Left cardiac atrium (tissue), 4 donors: ENCODE measurements around the gene RINL. TPM values are rescaled to one million over a fixed set of nuclear protein-coding genes. Genes with fewer than 3 reads are reported as not detected.

Experiments used
- ATAC-seq, 2 donors: fragments of 200-7000 bp; cut with Tn5 transposase; one replicate each; pipeline ENCODE4 v1.9.1; 2020; ENCODE audit warnings: mild to moderate bottlenecking in 2 of 2, moderate library complexity in 2 of 2
- DNase-seq: peaks from one replicate; pipeline ENCODE4 v3.0.0-alpha.2; 2020
- intact Hi-C, 2 donors: fragments of 100-400 bp; cut with DNase I; formaldehyde crosslinking; loops; one replicate each; pipeline versions ENCODE4 v1.14.1 to v1.15.1; 2022 to 2023
- total RNA-seq, 2 donors: library from RNA; stranded (reverse); fragmentation: NEBNext Ultra II Directional; extraction: Animal tissue kit (Norgen Biotek cat#: 25700); gene quantifications; one replicate each; pipeline ENCODE4 v1.2.1, GENCODE V29; 2021
- donor health status: DM: no; HTN: yes; CAD: no.
- donor health status: DM: no; HTN: yes; CAD: no; lungs with severe emphysema.
- donor health status: DM: yes; HTN: yes; CAD: no.
- donor health status: Dilated cardiomyopathy.

The RINL gene
- total RNA-seq, 2 donors from 2014 or later: 4.4 to 7.6 TPM

GRCh38 chr19:38819231-38819920 lies 58.7 kb downstream of the RINL start:
- intact Hi-C loops: no loop called here
- DNase-seq: no peak
- peak; percentile 62 to 75 for ATAC-seq

Other genes with a start within 250 kb of the RINL start
- 100 to 1,000 TPM; 160 to 333 TPM for gene ACTN4, start 230.6 kb downstream of the RINL start, total RNA-seq
- gene CAPN12, start 133.8 kb downstream of the RINL start, total RNA-seq: under 1 TPM; 0.77 to 0.81 TPM
- gene LGALS7, start 104.8 kb downstream of the RINL start, total RNA-seq: not detected
- gene LGALS7B, start 89.1 kb downstream of the RINL start, total RNA-seq: not detected
- 1 to 10 TPM in 1 of 2 donors, under 1 TPM in 1; 0.85 to 1.4 TPM for gene LGALS4, start 65.3 kb downstream of the RINL start, total RNA-seq
- gene ECH1, start 46.5 kb downstream of the RINL start, total RNA-seq: 100 to 1,000 TPM; 449 to 630 TPM
- 100 to 1,000 TPM; 179 to 185 TPM for gene HNRNPL, start 28.3 kb downstream of the RINL start, total RNA-seq
- gene SIRT2, start 21.3 kb upstream of the RINL start, total RNA-seq: 10 to 100 TPM; 63.3 to 92.1 TPM
- 10 to 100 TPM; 17.9 to 23.0 TPM for gene NFKBIB, start 21.7 kb upstream of the RINL start, total RNA-seq
- not detected for gene CCER2, start 33.9 kb upstream of the RINL start, total RNA-seq
- gene SARS2, start 52.5 kb upstream of the RINL start, total RNA-seq: 10 to 100 TPM in 1 of 2 donors, 1 to 10 TPM in 1; 9.5 to 17.7 TPM
- gene MRPS12, start 52.7 kb upstream of the RINL start, total RNA-seq: 10 to 100 TPM; 56.2 to 69.0 TPM
- gene FBXO17, start 97.5 kb upstream of the RINL start, total RNA-seq: 1 to 10 TPM; 7.2 to 7.8 TPM
- 10 to 100 TPM; 19.2 to 19.8 TPM for gene FBXO27, start 154.3 kb upstream of the RINL start, total RNA-seq
- gene ACP7, start 206.1 kb upstream of the RINL start, total RNA-seq: not detected
- gene PAK4, start 247.5 kb upstream of the RINL start, total RNA-seq: 10 to 100 TPM; 15.8 to 17.2 TPM